ENCODE data around the gene SMARCA4.

- TF ChIP-seq CTCF (IDR thresholded peaks at IDR 0.05) (no peak), POLR2A (IDR thresholded peaks at IDR 0.05) (no peak)
Measured at GRCh38 chr19:11059511-11060358, 98.9 kb downstream of the SMARCA4 start.

All from testis (tissue), 2 donors.